GM12878 (cell line): ENCODE data around the gene KRTCAP3. TPM values are rescaled to one million over a fixed set of nuclear protein-coding genes. Genes with fewer than 3 reads are reported as not detected.

Experiments
- ATAC-seq: fragments of 200-7000 bp; cut with Tn5 transposase; 3 replicates; pipeline ENCODE4 v1.9.1; 2020; ENCODE audit warnings: mild to moderate bottlenecking, moderate library complexity
- BruUV-seq: library from RNA; stranded (reverse); fragments of 400-500 nt; replicated peaks from 2 replicates; lab custom pipeline; 2021; lab: Mats Ljungman, UMichigan
- CTCF ChIA-PET: fragments of 300-600 bp; sonication (Branson Sonifier 250); formaldehyde crosslinking; extraction: SDS; loops from one replicate; lab custom pipeline; 2021; ENCODE audit warnings: inconsistent platforms; lab: Yijun Ruan, JAX
- POLR2A ChIA-PET: fragments of 350-600 bp; formaldehyde crosslinking; extraction: SDS; loops from one replicate; lab custom pipeline; 2021; ENCODE audit warnings: inconsistent platforms; lab: Charles Lee
- RAD21 ChIA-PET: fragments of 300-600 bp; sonication (Branson Sonifier 250); formaldehyde crosslinking; loops from one replicate; lab custom pipeline; 2023; ENCODE audit warnings: antibody characterized with exemption; ENCODE audit not compliant: unreplicated experiment; lab: Charles Lee
- SMC1A ChIA-PET: fragments of 300-600 bp; sonication (Branson Sonifier 250); formaldehyde crosslinking; loops from one replicate; lab custom pipeline; 2023; ENCODE audit not compliant: unreplicated experiment, uncharacterized antibody; lab: Charles Lee
- DNase-seq: peaks from one replicate; pipeline ENCODE4 v3.0.0-alpha.2; 2011; ENCODE audit warnings: low read depth, low spot score
- FAIRE-seq: peaks from 3 replicates; lab custom pipeline; 2011; peaks lifted over from hg19 to GRCh38; lab: Jason Lieb, UNC
- H2AFZ ChIP-seq: 2 replicates; pipeline ENCODE4 v1.6.0; 2011; ENCODE audit warnings: low read depth, low read length, control low read depth; ENCODE audit not compliant: control insufficient read depth
- H3K27ac ChIP-seq: 2 replicates; pipeline ENCODE4 v1.5.1; 2011; ENCODE audit warnings: control low read depth; ENCODE audit not compliant: control insufficient read depth, insufficient read depth
- H3K27me3 ChIP-seq, 2 experiments: replicated peaks in 1 of 2; 2 replicates each; pipeline versions ENCODE4 v1.6.0 to v1.6.1; 2011; ENCODE audit warnings: low read length in 1 of 2; ENCODE audit not compliant: control insufficient read depth in 2 of 2, insufficient read depth in 2 of 2
- H3K36me3 ChIP-seq, 2 experiments: 2 replicates each; pipeline ENCODE4 v1.5.1; 2011; ENCODE audit warnings: low read length in 1 of 2; ENCODE audit not compliant: control insufficient read depth in 2 of 2, insufficient read depth in 2 of 2
- H3K4me1 ChIP-seq: 2 replicates; pipeline ENCODE4 v1.6.1; 2011; ENCODE audit warnings: mild to moderate bottlenecking, low read length, moderate library complexity, mixed read lengths; ENCODE audit not compliant: control insufficient read depth, insufficient read depth
- H3K4me2 ChIP-seq: 2 replicates; pipeline ENCODE4 v1.6.0; 2011; ENCODE audit warnings: control low read depth; ENCODE audit not compliant: control insufficient read depth, insufficient read depth
- H3K4me3 ChIP-seq: fragments of 200-600 bp; sonication (generic); 2 replicates; pipeline ENCODE4 v1.5.1; 2016
- H3K79me2 ChIP-seq: 2 replicates; pipeline ENCODE4 v1.6.0; 2011; ENCODE audit warnings: low read length; ENCODE audit not compliant: control insufficient read depth, insufficient read depth
- H3K9ac ChIP-seq: 2 replicates; pipeline ENCODE4 v1.8.0; 2011; ENCODE audit warnings: low read length, control low read depth, mixed read lengths; ENCODE audit not compliant: control insufficient read depth, insufficient read depth
- H3K9me3 ChIP-seq: replicated peaks from 3 replicates; pipeline ENCODE4 v1.5.1; 2011; ENCODE audit warnings: mild to moderate bottlenecking, low read length; ENCODE audit not compliant: control insufficient read depth, insufficient read depth
- H4K20me1 ChIP-seq: 2 replicates; pipeline ENCODE4 v1.6.0; 2011; ENCODE audit not compliant: control insufficient read depth, insufficient read depth
- MYB ChIP-seq: fragments of 150-350 bp; IDR thresholded peaks from 2 replicates; pipeline ENCODE4 v1.6.1; 2014; ENCODE audit warnings: mild to moderate bottlenecking, low read depth, low read length, borderline replicate concordance
- NBN ChIP-seq: fragments of 450-650 bp; IDR thresholded peaks from 2 replicates; pipeline ENCODE4 v1.6.1; 2016
- NFIC ChIP-seq: IDR thresholded peaks from 2 replicates; pipeline ENCODE4 v1.6.1; 2012; ENCODE audit warnings: low read depth, mild to moderate bottlenecking, inconsistent platforms, low read length, moderate library complexity
- POLR2A ChIP-seq: IDR thresholded peaks from 2 replicates; pipeline ENCODE4 v1.6.1; 2011; ENCODE audit warnings: low read depth, mild to moderate bottlenecking, low read length
- SPI1 ChIP-seq: IDR thresholded peaks from 2 replicates; pipeline ENCODE4 v1.6.1; 2011; ENCODE audit warnings: low read depth, mild to moderate bottlenecking, low read length, moderate library complexity, borderline replicate concordance; ENCODE audit not compliant: insufficient read depth
- SRF ChIP-seq, 2 experiments: IDR thresholded peaks; 2 replicates each; pipeline ENCODE4 v1.6.1; 2011; ENCODE audit warnings: low read depth in 2 of 2, low read length in 2 of 2, mild to moderate bottlenecking in 1 of 2, moderate library complexity in 1 of 2
- USF1 ChIP-seq: IDR thresholded peaks from 2 replicates; pipeline ENCODE4 v1.6.1; 2011; ENCODE audit warnings: borderline replicate concordance, low read depth, mild to moderate bottlenecking, moderate library complexity, mixed read lengths, low read length; ENCODE audit not compliant: insufficient read depth; ENCODE audit errors: extremely low read length
- ZBTB4 ChIP-seq: fragments of 450-650 bp; formaldehyde crosslinking; IDR thresholded peaks from 2 replicates; pipeline ENCODE4 v1.4.0; 2022; ENCODE audit warnings: mild to moderate bottlenecking, moderate library complexity
- ZNF24 ChIP-seq: fragments of 450-650 bp; IDR thresholded peaks from 2 replicates; pipeline ENCODE4 v1.6.1; 2017; ENCODE audit warnings: antibody characterized with exemption, mild to moderate bottlenecking
- WGBS: methylation state at CpG from one replicate; pipeline ENCODE4 v1.1.6; 2016; ENCODE audit warnings: low lambda C conversion rate; ENCODE audit not compliant: insufficient replicate concordance, insufficient coverage; ENCODE audit errors: missing lambda C conversion rate; 5-methylcytosine and 5-hydroxymethylcytosine counted together
- in situ Hi-C: fragments of 300-500 bp; cut with MboI; formaldehyde crosslinking; loops from 9 replicates; pipeline ENCODE4 v1.14.3; 2018; ENCODE audit warnings: mixed read lengths
- intact Hi-C: fragments of 100-400 bp; cut with micrococcal nuclease; formaldehyde crosslinking; loops from one replicate; pipeline ENCODE4 v1.14.2; 2022; ENCODE audit not compliant: unreplicated experiment
- polyA plus RNA-seq, 11 experiments: library from polyadenylated mRNA; depleted of rRNA in 4 of 11; unstranded in 6 of 11; stranded (reverse) in 5 of 11; fragments of >200 nt; fragmentation: Nextera tagmentation in 4 of 11; fragmentation: Illumina TruSeq in 1 of 11; extraction: Ambion mirVana in 4 of 11; extraction: Trizol in 1 of 11; gene quantifications; 1 replicate in 1 of 11; 2 replicates in 10 of 11; pipeline versions ENCODE4 v1.2.1 to v1.2.3, GENCODE V29; 2011 to 2016; ENCODE audit warnings: inconsistent platforms in 2 of 11, missing spikeins in 2 of 11, low read depth in 1 of 11
- total RNA-seq, 4 experiments: library from RNA; depleted of rRNA in 3 of 4; stranded (reverse); fragments of >200 nt in 3 of 4; fragmentation: Illumina TruSeq in 1 of 4; extraction: Trizol in 1 of 4; gene quantifications; 2 replicates each; pipeline versions ENCODE4 v1.2.1 to v1.2.3, GENCODE V29; 2013 to 2021

KRTCAP3 gene
- total and polyA plus RNA-seq, 10 of the 15 experiments (the other 5 are each of a cell fraction or from before 2014, with no cell fraction given) = 0.26 to 2.2 (median 0.82) TPM; not detected in 1

GRCh38 chr2:27442920-27443282, 720 bp downstream of the KRTCAP3 start:
- Histone ChIP-seq H3K9me3 (no peaks in the 10 kb centered on the region), H3K4me2 (no peak overlapping the region), H3K27me3 (no peaks in the 10 kb centered on the region), H2AFZ (no peak overlapping the region), H4K20me1 (no peaks in the 10 kb centered on the region), H3K27ac (no peak overlapping the region), H3K4me3 (no peak overlapping the region), H3K36me3 (peaks cover 13 to 16% of the 10 kb centered on the region in 2 experiments), H3K9ac (no peak overlapping the region), H3K79me2 (no peaks in the 10 kb centered on the region), H3K4me1 (no peaks in the 10 kb centered on the region)
- 90% methylated on average over 6 of the region's 6 CpGs for WGBS
- FAIRE-seq (no peak), DNase-seq (no peak), ATAC-seq (no peak; the same call in 2 of the 3 replicates)
- intact Hi-C loops = no loop called here
- no TSS peak for BruUV-seq
- SMC1A ChIA-PET = no interaction called here
- POLR2A ChIA-PET = no interaction called here
- CTCF ChIA-PET = interaction anchor here (0.5 kb wide), 1 partner anchor 60 kb away, joined by 3 read pairs; no protein-coding TSS in a partner anchor
- no peak for TF ChIP-seq ZNF24
- peak; percentile 45 for TF ChIP-seq POLR2A
- in situ Hi-C loops = no loop called here
- RAD21 ChIA-PET = no interaction called here

GRCh38 chr2:27445155-27445554, 3.0 kb downstream of the KRTCAP3 start:
- H3K9me3 ChIP-seq = no peaks in the 10 kb centered on the region
- ChIA-PET CTCF (interaction anchor here (1.1 to 1.5 kb wide), 2 partner anchors 17 to 237 kb away, joined by 3 to 4 read pairs; partner anchors contain the start of gene NRBP1), RAD21 (no interaction called here), SMC1A (no interaction called here)
- H3K9ac ChIP-seq = no peak overlapping the region
- no peaks in the 10 kb centered on the region for H4K20me1 ChIP-seq
- no peak overlapping the region for H3K4me2 ChIP-seq
- no peak for TF ChIP-seq SPI1
- no peak for TF ChIP-seq MYB
- no peak for TF ChIP-seq ZBTB4 (CRISPR knock-in tag)
- no peak for TF ChIP-seq POLR2A
- no peak for TF ChIP-seq NFIC
- no peak for TF ChIP-seq USF1
- TF ChIP-seq SRF (IDR thresholded peaks at IDR 0.05; ENCODE audit: low read depth in 2 of 2, low read length in 2 of 2) = no peak
- no peak for TF ChIP-seq NBN
- TF ChIP-seq, all 136 proteins: peak for 0
- Histone ChIP-seq H3K36me3 (peaks cover 10 to 13% of the 10 kb centered on the region in 2 experiments), H3K4me1 (no peaks in the 10 kb centered on the region), H2AFZ (no peak overlapping the region), H3K27me3 (no peaks in the 10 kb centered on the region), H3K27ac (no peak overlapping the region), H3K4me3 (no peak overlapping the region), H3K79me2 (no peaks in the 10 kb centered on the region)
- DNase-seq = no peak
- POLR2A ChIA-PET = interaction anchor here (1.1 kb wide), 1 partner anchor 76 kb away, joined by 4 read pairs; no protein-coding TSS in a partner anchor
- WGBS = 97% methylated on average over 8 of the region's 8 CpGs
- intact Hi-C loops = no loop called here
- ATAC-seq = no peak
- in situ Hi-C loops = no loop called here
- no TSS peak for BruUV-seq
- no peak for FAIRE-seq
